ENCODE results near the gene CCDC171. TPM values are rescaled to one million over a fixed set of nuclear protein-coding genes. Genes with fewer than 3 reads are reported as not detected.
"Not testable (repeated sequence)": the region's sequence is repeated elsewhere in the genome, so short reads cannot be mapped to it uniquely, and the experiment has no call there.

CCDC171 gene
- total RNA-seq, 3 donors from 2014 or later (not counting 1 experiment from before 2014, with no cell fraction given): 1.5 to 2.6 (median 2.2) TPM

GRCh38 chr9:15524845-15525455, 27.9 kb upstream of the CCDC171 start:
- no peak for TF ChIP-seq CTCF (IDR thresholded peaks at IDR 0.05)
- no peaks in the 10 kb centered on the region for H3K27me3 Mint-ChIP-seq (ENCODE audit: low read depth in 2 of 2)
- H3K4me1 Mint-ChIP-seq: no peaks in the 10 kb centered on the region
- Histone ChIP-seq H3K4me3 (ENCODE audit: low read length) (no peak overlapping the region), H3K4me1 (ENCODE audit: control insufficient read depth, insufficient read depth, low read length) (no peaks in the 10 kb centered on the region), H3K9me3 (ENCODE audit: control insufficient read depth, insufficient read depth, low read length) (no peaks in the 10 kb centered on the region), H3K27me3 (ENCODE audit: control insufficient read depth, insufficient read depth, low read length) (no peaks in the 10 kb centered on the region), H3K36me3 (ENCODE audit: control insufficient read depth, insufficient read depth, low read length) (no peaks in the 10 kb centered on the region), H3K27ac (ENCODE audit: low read length) (no peak overlapping the region)
- intact Hi-C loops (cut with micrococcal nuclease): no loop called here
- ATAC-seq (no peak), DNase-seq (no peak)
- WGBS (ENCODE audit: insufficient coverage): 81% methylated on average over 6 of the region's 8 CpGs
- no peak overlapping the region for H3K4me3 Mint-ChIP-seq
- no peaks in the 10 kb centered on the region for H3K9me3 Mint-ChIP-seq
- no peaks in the 10 kb centered on the region for H3K36me3 Mint-ChIP-seq
- no peak overlapping the region for H3K27ac Mint-ChIP-seq

GRCh38 chr9:15525958-15526357, 26.9 kb upstream of the CCDC171 start:
- intact Hi-C loops (cut with micrococcal nuclease): no loop called here
- WGBS (ENCODE audit: insufficient coverage): no CpG with 5 or more reads among the region's 2 CpGs
- no peak overlapping the region for H3K27ac ChIP-seq (ENCODE audit: low read length)
- no peaks in the 10 kb centered on the region for H3K36me3 Mint-ChIP-seq
- no peaks in the 10 kb centered on the region for H3K4me1 Mint-ChIP-seq
- H3K4me1 ChIP-seq (ENCODE audit: control insufficient read depth, insufficient read depth, low read length): no peaks in the 10 kb centered on the region
- H3K27me3 ChIP-seq (ENCODE audit: control insufficient read depth, insufficient read depth, low read length): no peaks in the 10 kb centered on the region
- TF ChIP-seq CTCF (IDR thresholded peaks at IDR 0.05): no peak
- no peak overlapping the region for H3K4me3 ChIP-seq (ENCODE audit: low read length)
- no peak overlapping the region for H3K27ac Mint-ChIP-seq
- DNase-seq (no peak), ATAC-seq (no peak)
- H3K4me3 Mint-ChIP-seq: no peak overlapping the region
- H3K9me3 ChIP-seq (ENCODE audit: control insufficient read depth, insufficient read depth, low read length): no peaks in the 10 kb centered on the region
- no peaks in the 10 kb centered on the region for H3K36me3 ChIP-seq (ENCODE audit: control insufficient read depth, insufficient read depth, low read length)
- H3K9me3 Mint-ChIP-seq: no peaks in the 10 kb centered on the region
- H3K27me3 Mint-ChIP-seq (ENCODE audit: low read depth in 2 of 2): no peaks in the 10 kb centered on the region

- H3K9me3 Mint-ChIP-seq; H3K4me1 ChIP-seq (ENCODE audit: control insufficient read depth, insufficient read depth, low read length); H3K9me3 ChIP-seq (ENCODE audit: control insufficient read depth, insufficient read depth, low read length); DNase-seq; H3K36me3 Mint-ChIP-seq; H3K4me1 Mint-ChIP-seq; H3K4me3 Mint-ChIP-seq; H3K4me3 ChIP-seq (ENCODE audit: low read length); H3K36me3 ChIP-seq (ENCODE audit: control insufficient read depth, insufficient read depth, low read length); H3K27ac Mint-ChIP-seq; intact Hi-C loops (cut with micrococcal nuclease); H3K27ac ChIP-seq (ENCODE audit: low read length); H3K27me3 Mint-ChIP-seq (ENCODE audit: low read depth in 2 of 2); H3K27me3 ChIP-seq (ENCODE audit: control insufficient read depth, insufficient read depth, low read length); ATAC-seq: not testable (repeated sequence)
- 93% methylated on average over 5 of the region's 5 CpGs for WGBS (ENCODE audit: insufficient coverage)
Measured at GRCh38 chr9:15527035-15527434, 25.8 kb upstream of the CCDC171 start.

- Histone ChIP-seq H3K36me3 (ENCODE audit: control insufficient read depth, insufficient read depth, low read length) (no peaks in the 10 kb centered on the region), H3K4me1 (ENCODE audit: control insufficient read depth, insufficient read depth, low read length) (no peaks in the 10 kb centered on the region), H3K9me3 (ENCODE audit: control insufficient read depth, insufficient read depth, low read length) (no peaks in the 10 kb centered on the region), H3K27ac (ENCODE audit: low read length) (no peak overlapping the region), H3K4me3 (ENCODE audit: low read length) (no peak overlapping the region), H3K27me3 (ENCODE audit: control insufficient read depth, insufficient read depth, low read length) (no peaks in the 10 kb centered on the region)
- 31% methylated on average over 4 of the region's 4 CpGs for WGBS (ENCODE audit: insufficient coverage)
- TF ChIP-seq CTCF (IDR thresholded peaks at IDR 0.05): no peak
- no peaks in the 10 kb centered on the region for H3K4me1 Mint-ChIP-seq
- H3K9me3 Mint-ChIP-seq: no peaks in the 10 kb centered on the region
- H3K27me3 Mint-ChIP-seq (ENCODE audit: low read depth in 2 of 2): no peaks in the 10 kb centered on the region
- H3K36me3 Mint-ChIP-seq: no peaks in the 10 kb centered on the region
- peak in 1 of 3 donors; percentile 39 for ATAC-seq
- H3K27ac Mint-ChIP-seq: no peak overlapping the region
- no peak for DNase-seq
- no peak overlapping the region for H3K4me3 Mint-ChIP-seq
- intact Hi-C loops (cut with micrococcal nuclease): loop anchor here (10.0 kb wide), 1 partner anchor 55 kb away; no protein-coding TSS in a partner anchor
Measured at GRCh38 chr9:15529566-15530324, 23.1 kb upstream of the CCDC171 start.
